Endothelial cell of umbilical vein (primary cell): ENCODE data around the gene COPB1. TPM values are rescaled to one million over a fixed set of nuclear protein-coding genes. Genes with fewer than 3 reads are reported as not detected.
A peak's percentile ranks its signal among the peaks of the same experiment; 100 is the strongest.
"Not testable (repeated sequence)": the region's sequence is repeated elsewhere in the genome, so short reads cannot be mapped to it uniquely, and the experiment has no call there.

Experiments
- BruUV-seq: library from RNA; stranded (reverse); fragments of 400-500 nt; replicated peaks from 2 replicates; lab custom pipeline; 2021; lab: Mats Ljungman, UMichigan
- CTCF ChIA-PET: fragments of 300-600, 350-600 bp; sonication (Branson Sonifier 250); formaldehyde crosslinking; loops from one replicate; lab custom pipeline; 2021; ENCODE audit warnings: antibody characterized with exemption, inconsistent platforms; lab: Charles Lee
- POLR2A ChIA-PET: fragments of 300-600, 350-600 bp; sonication (Branson Sonifier 250); formaldehyde crosslinking; loops from one replicate; lab custom pipeline; 2021; ENCODE audit warnings: antibody characterized with exemption, inconsistent platforms; lab: Charles Lee
- DNase-seq: peaks from one replicate; pipeline ENCODE4 v3.0.0-alpha.2; 2011; ENCODE audit warnings: low read depth, low spot score
- FAIRE-seq: peaks from 2 replicates; lab custom pipeline; 2011; peaks lifted over from hg19 to GRCh38; lab: Jason Lieb, UNC
- H2AFZ ChIP-seq: 2 replicates; pipeline ENCODE4 v1.6.0; 2012; ENCODE audit warnings: low read depth, low read length, control low read depth, inconsistent platforms
- H3K27ac ChIP-seq: 2 replicates; pipeline ENCODE4 v1.5.1; 2011; ENCODE audit warnings: low read depth, mild to moderate bottlenecking, control low read depth, low read length, moderate library complexity; ENCODE audit not compliant: insufficient read depth
- H3K27me3 ChIP-seq, 2 experiments: 2 replicates each; pipeline versions ENCODE4 v1.6.0 to v1.6.1; 2011; ENCODE audit warnings: low read length in 2 of 2, mixed read lengths in 1 of 2; ENCODE audit not compliant: control insufficient read depth in 2 of 2, insufficient read depth in 2 of 2
- H3K36me3 ChIP-seq, 2 experiments: 2 replicates in 1 of 2; 3 replicates in 1 of 2; pipeline ENCODE4 v1.5.1; 2011; ENCODE audit warnings: low read length in 2 of 2, mild to moderate bottlenecking in 1 of 2, moderate library complexity in 1 of 2; ENCODE audit not compliant: control insufficient read depth in 2 of 2, insufficient read depth in 2 of 2; ENCODE audit errors: extremely low read depth in 1 of 2
- H3K4me1 ChIP-seq: 3 replicates; pipeline ENCODE4 v1.5.1; 2011; ENCODE audit warnings: mild to moderate bottlenecking, low read length; ENCODE audit not compliant: control insufficient read depth, insufficient read depth; ENCODE audit errors: extremely low read depth
- H3K4me2 ChIP-seq: 2 replicates; pipeline ENCODE4 v1.6.1; 2011; ENCODE audit warnings: low read length, control low read depth, mixed read lengths; ENCODE audit not compliant: insufficient read depth
- H3K4me3 ChIP-seq, 3 experiments: fragments of 200-600 bp in 1 of 3; sonication (generic), shearing (Covaris generic) in 1 of 3; replicated peaks in 1 of 3; 2 replicates each; pipeline ENCODE4 v1.5.1; 2011 to 2016; ENCODE audit warnings: control low read depth in 3 of 3, low read length in 3 of 3, mild to moderate bottlenecking in 2 of 3, inconsistent platforms in 1 of 3, low read depth in 1 of 3, moderate library complexity in 1 of 3; ENCODE audit not compliant: insufficient read depth in 1 of 3
- H3K79me2 ChIP-seq: 2 replicates; pipeline ENCODE4 v1.6.0; 2012; ENCODE audit warnings: low read length, inconsistent platforms; ENCODE audit not compliant: control insufficient read depth, insufficient read depth
- H3K9ac ChIP-seq: replicated peaks from 2 replicates; pipeline ENCODE3; 2011; ENCODE audit warnings: low read length, control low read depth; ENCODE audit not compliant: insufficient read depth; ENCODE audit errors: extremely low read depth
- H3K9me1 ChIP-seq: replicated peaks from 3 replicates; pipeline ENCODE4 v1.6.0; 2011; ENCODE audit warnings: mild to moderate bottlenecking, low read length; ENCODE audit not compliant: control insufficient read depth, insufficient read depth; ENCODE audit errors: extremely low read depth
- H3K9me3 ChIP-seq: replicated peaks from 2 replicates; pipeline ENCODE4 v1.5.1; 2012; ENCODE audit warnings: low read length, inconsistent platforms; ENCODE audit not compliant: control insufficient read depth, insufficient read depth
- H4K20me1 ChIP-seq: replicated peaks from 2 replicates; pipeline ENCODE3; 2011; ENCODE audit warnings: mild to moderate bottlenecking, low read length; ENCODE audit not compliant: control insufficient read depth, insufficient read depth; ENCODE audit errors: extremely low read depth
- CTCF ChIP-seq, 2 donors: IDR thresholded peaks; 1 replicate in 1 of 2; 2 replicates in 1 of 2; pipeline ENCODE4 v1.5.1; 2011; ENCODE audit warnings: low read length in 2 of 2, mild to moderate bottlenecking in 2 of 2, moderate library complexity in 2 of 2, control low read depth in 1 of 2, inconsistent platforms in 1 of 2, low read depth in 1 of 2; ENCODE audit not compliant: insufficient read depth in 1 of 2; ENCODE audit errors: extremely low read depth in 1 of 2
- EZH2 ChIP-seq: IDR thresholded peaks from 2 replicates; pipeline ENCODE4 v1.6.1; 2012; ENCODE audit warnings: borderline replicate concordance, low read depth, mild to moderate bottlenecking, moderate library complexity, low read length, inconsistent platforms; ENCODE audit not compliant: severe bottlenecking
- MAX ChIP-seq: IDR thresholded peaks from 2 replicates; pipeline ENCODE4 v1.6.1; 2011; ENCODE audit not compliant: insufficient read depth, insufficient read length
- MYC ChIP-seq: IDR thresholded peaks from one replicate; pipeline ENCODE4 v1.6.1; 2011; ENCODE audit warnings: mild to moderate bottlenecking, low read depth, low read length
- dilution Hi-C: fragments of 300-500 bp; cut with MboI; formaldehyde crosslinking; loops from one replicate; pipeline ENCODE4 v1.15.0; 2019; ENCODE audit warnings: low sequenced_read_pairs; ENCODE audit not compliant: extremely low pct_ligation_motif_present
- intact Hi-C: fragments of 100-400 bp; cut with micrococcal nuclease; formaldehyde crosslinking; loops from one replicate; pipeline ENCODE4 v1.10.0; 2022
- polyA plus RNA-seq, 4 experiments: library from polyadenylated mRNA; depleted of rRNA in 3 of 4; stranded (reverse) in 3 of 4; unstranded in 1 of 4; fragments of >200 nt; gene quantifications; 2 replicates each; pipeline versions ENCODE4 v1.2.1 to v1.2.3, GENCODE V29; 2011 to 2012; ENCODE audit warnings: missing spikeins in 1 of 4
- total RNA-seq: library from RNA; stranded (reverse); gene quantifications from 2 replicates; pipeline ENCODE4 v1.2.3, GENCODE V29; 2021

COPB1 gene
- total and polyA plus RNA-seq, 2 donors (not counting 3 experiments of a cell fraction or from before 2014, with no cell fraction given) = 61.1 to 145 TPM

- Histone ChIP-seq H3K36me3 (no peaks in the 10 kb centered on the region), H3K4me2 (no peak overlapping the region)
- CTCF ChIA-PET = interaction anchor here (0.7 to 2.6 kb wide), 9 partner anchors 11 to 538 kb away, joined by 4 to 25 read pairs (median 7); no protein-coding TSS in a partner anchor
Observed at GRCh38 chr11:14537134-14537599, 37.6 kb upstream of the COPB1 start.

DNA sequence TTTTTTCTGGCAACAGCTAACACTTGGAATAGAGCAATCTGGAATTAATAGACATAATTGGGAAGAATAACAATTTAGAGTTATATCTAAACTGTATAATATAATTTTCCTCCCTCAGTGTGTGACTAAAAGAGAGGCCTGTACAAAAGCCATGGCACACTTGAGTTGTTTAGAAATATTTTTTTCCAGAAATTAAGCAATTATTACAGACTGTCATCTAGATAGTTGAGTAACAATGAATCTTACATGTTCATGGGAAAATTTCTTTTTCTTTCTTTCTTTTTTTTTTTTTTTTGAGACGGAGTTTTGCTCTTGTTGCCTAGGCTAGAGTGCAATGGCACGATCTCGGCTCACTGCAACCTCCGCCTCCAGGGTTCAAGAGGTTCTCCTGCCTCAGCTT is 35.6 kb upstream of the COPB1 start:
- intact Hi-C loops = loop anchor here (5.0 kb wide), 1 partner anchor 542 kb away; no protein-coding TSS in a partner anchor
- H4K20me1 ChIP-seq, H3K4me2 ChIP-seq, H3K27me3 ChIP-seq, H3K9ac ChIP-seq, FAIRE-seq, H3K4me1 ChIP-seq, H3K36me3 ChIP-seq, dilution Hi-C loops, H3K9me1 ChIP-seq, H3K4me3 ChIP-seq, H3K27ac ChIP-seq, BruUV-seq, H3K9me3 ChIP-seq, H3K79me2 ChIP-seq, DNase-seq, POLR2A ChIA-PET, H2AFZ ChIP-seq: not testable (repeated sequence)
- CTCF ChIA-PET = interaction anchor here (1.4 to 2.7 kb wide), 2 partner anchors 12 to 13 kb away, joined by 4 to 9 read pairs; no protein-coding TSS in a partner anchor

More at GRCh38 chr11:14537134-14537599, 37.6 kb upstream of the COPB1 start:
- Histone ChIP-seq H3K9me1 (no peaks in the 10 kb centered on the region), H3K9ac (no peak overlapping the region), H3K4me3 (no peak overlapping the region), H4K20me1 (no peaks in the 10 kb centered on the region), H3K27ac (no peak overlapping the region), H3K4me1 (no peaks in the 10 kb centered on the region), H3K27me3 (peaks cover 9 to 10% of the 10 kb centered on the region in 2 experiments), H2AFZ (no peak overlapping the region), H3K79me2 (no peaks in the 10 kb centered on the region), H3K9me3 (no peaks in the 10 kb centered on the region)
- DNase-seq = peak; percentile 60
- no peak for TF ChIP-seq MAX
- TF ChIP-seq EZH2 = no peak
- peak; percentile 53 to 62 for TF ChIP-seq CTCF (IDR thresholded peaks at IDR 0.05; ENCODE audit: extremely low read depth in 1 of 2, insufficient read depth in 1 of 2, low read depth in 1 of 2, low read length in 2 of 2)
- TF ChIP-seq MYC = no peak
- intact Hi-C loops = loop anchor here (1.0 to 5.0 kb wide), 5 partner anchors 107 to 540 kb away; no protein-coding TSS in a partner anchor
- no TSS peak for BruUV-seq
- peak; percentile 78 for FAIRE-seq
- dilution Hi-C loops = no loop called here
- POLR2A ChIA-PET = no interaction called here
